Endothelial cell of umbilical vein (primary cell): ENCODE results near the gene PRSS56. TPM values are rescaled to one million over a fixed set of nuclear protein-coding genes. Genes with fewer than 3 reads are reported as not detected.
A peak's percentile ranks its signal among the peaks of the same experiment; 100 is the strongest.

Experiments
- BruUV-seq: library from RNA; stranded (reverse); fragments of 400-500 nt; replicated peaks from 2 replicates; lab custom pipeline; 2021; lab: Mats Ljungman, UMichigan
- CTCF ChIA-PET: fragments of 300-600, 350-600 bp; sonication (Branson Sonifier 250); formaldehyde crosslinking; loops from one replicate; lab custom pipeline; 2021; ENCODE audit warnings: antibody characterized with exemption, inconsistent platforms; lab: Charles Lee
- POLR2A ChIA-PET: fragments of 300-600, 350-600 bp; sonication (Branson Sonifier 250); formaldehyde crosslinking; loops from one replicate; lab custom pipeline; 2021; ENCODE audit warnings: antibody characterized with exemption, inconsistent platforms; lab: Charles Lee
- DNase-seq: peaks from one replicate; pipeline ENCODE4 v3.0.0-alpha.2; 2011; ENCODE audit warnings: low read depth, low spot score
- FAIRE-seq: peaks from 2 replicates; lab custom pipeline; 2011; peaks lifted over from hg19 to GRCh38; lab: Jason Lieb, UNC
- H2AFZ ChIP-seq: 2 replicates; pipeline ENCODE4 v1.6.0; 2012; ENCODE audit warnings: low read depth, low read length, control low read depth, inconsistent platforms
- H3K27ac ChIP-seq: 2 replicates; pipeline ENCODE4 v1.5.1; 2011; ENCODE audit warnings: low read depth, mild to moderate bottlenecking, control low read depth, low read length, moderate library complexity; ENCODE audit not compliant: insufficient read depth
- H3K27me3 ChIP-seq, 2 experiments: 2 replicates each; pipeline versions ENCODE4 v1.6.0 to v1.6.1; 2011; ENCODE audit warnings: low read length in 2 of 2, mixed read lengths in 1 of 2; ENCODE audit not compliant: control insufficient read depth in 2 of 2, insufficient read depth in 2 of 2
- H3K36me3 ChIP-seq, 2 experiments: 2 replicates in 1 of 2; 3 replicates in 1 of 2; pipeline ENCODE4 v1.5.1; 2011; ENCODE audit warnings: low read length in 2 of 2, mild to moderate bottlenecking in 1 of 2, moderate library complexity in 1 of 2; ENCODE audit not compliant: control insufficient read depth in 2 of 2, insufficient read depth in 2 of 2; ENCODE audit errors: extremely low read depth in 1 of 2
- H3K4me1 ChIP-seq: 3 replicates; pipeline ENCODE4 v1.5.1; 2011; ENCODE audit warnings: mild to moderate bottlenecking, low read length; ENCODE audit not compliant: control insufficient read depth, insufficient read depth; ENCODE audit errors: extremely low read depth
- H3K4me2 ChIP-seq: 2 replicates; pipeline ENCODE4 v1.6.1; 2011; ENCODE audit warnings: low read length, control low read depth, mixed read lengths; ENCODE audit not compliant: insufficient read depth
- H3K4me3 ChIP-seq, 3 experiments: fragments of 200-600 bp in 1 of 3; sonication (generic), shearing (Covaris generic) in 1 of 3; replicated peaks in 1 of 3; 2 replicates each; pipeline ENCODE4 v1.5.1; 2011 to 2016; ENCODE audit warnings: control low read depth in 3 of 3, low read length in 3 of 3, mild to moderate bottlenecking in 2 of 3, inconsistent platforms in 1 of 3, low read depth in 1 of 3, moderate library complexity in 1 of 3; ENCODE audit not compliant: insufficient read depth in 1 of 3
- H3K79me2 ChIP-seq: 2 replicates; pipeline ENCODE4 v1.6.0; 2012; ENCODE audit warnings: low read length, inconsistent platforms; ENCODE audit not compliant: control insufficient read depth, insufficient read depth
- H3K9ac ChIP-seq: replicated peaks from 2 replicates; pipeline ENCODE3; 2011; ENCODE audit warnings: low read length, control low read depth; ENCODE audit not compliant: insufficient read depth; ENCODE audit errors: extremely low read depth
- H3K9me1 ChIP-seq: replicated peaks from 3 replicates; pipeline ENCODE4 v1.6.0; 2011; ENCODE audit warnings: mild to moderate bottlenecking, low read length; ENCODE audit not compliant: control insufficient read depth, insufficient read depth; ENCODE audit errors: extremely low read depth
- H3K9me3 ChIP-seq: replicated peaks from 2 replicates; pipeline ENCODE4 v1.5.1; 2012; ENCODE audit warnings: low read length, inconsistent platforms; ENCODE audit not compliant: control insufficient read depth, insufficient read depth
- H4K20me1 ChIP-seq: replicated peaks from 2 replicates; pipeline ENCODE3; 2011; ENCODE audit warnings: mild to moderate bottlenecking, low read length; ENCODE audit not compliant: control insufficient read depth, insufficient read depth; ENCODE audit errors: extremely low read depth
- CTCF ChIP-seq, 2 donors: IDR thresholded peaks; 1 replicate in 1 of 2; 2 replicates in 1 of 2; pipeline ENCODE4 v1.5.1; 2011; ENCODE audit warnings: low read length in 2 of 2, mild to moderate bottlenecking in 2 of 2, moderate library complexity in 2 of 2, control low read depth in 1 of 2, inconsistent platforms in 1 of 2, low read depth in 1 of 2; ENCODE audit not compliant: insufficient read depth in 1 of 2; ENCODE audit errors: extremely low read depth in 1 of 2
- EZH2 ChIP-seq: IDR thresholded peaks from 2 replicates; pipeline ENCODE4 v1.6.1; 2012; ENCODE audit warnings: borderline replicate concordance, low read depth, mild to moderate bottlenecking, moderate library complexity, low read length, inconsistent platforms; ENCODE audit not compliant: severe bottlenecking
- FOS ChIP-seq: IDR thresholded peaks from 2 replicates; pipeline ENCODE4 v1.6.1; 2011; ENCODE audit warnings: mild to moderate bottlenecking, low read length, moderate library complexity, borderline replicate concordance; ENCODE audit not compliant: insufficient read depth
- GATA2 ChIP-seq: IDR thresholded peaks from 2 replicates; pipeline ENCODE4 v1.7.0; 2011; ENCODE audit warnings: low read depth, mild to moderate bottlenecking, moderate library complexity, mixed read lengths, low read length; ENCODE audit not compliant: insufficient read length, insufficient read depth
- JUN ChIP-seq: IDR thresholded peaks from 2 replicates; pipeline ENCODE4 v1.6.1; 2011; ENCODE audit warnings: borderline replicate concordance, low read depth; ENCODE audit not compliant: insufficient read length, insufficient read depth
- MYC ChIP-seq: IDR thresholded peaks from one replicate; pipeline ENCODE4 v1.6.1; 2011; ENCODE audit warnings: mild to moderate bottlenecking, low read depth, low read length
- POLR2A ChIP-seq: IDR thresholded peaks from 2 replicates; pipeline ENCODE4 v1.6.1; 2012; ENCODE audit warnings: low read depth, mild to moderate bottlenecking, control low read depth, low read length
- POLR2AphosphoS5 ChIP-seq: IDR thresholded peaks from 2 replicates; pipeline ENCODE4 v1.6.1; 2012; ENCODE audit warnings: low read depth, mild to moderate bottlenecking, control low read depth, low read length, moderate library complexity; ENCODE audit not compliant: insufficient read depth
- dilution Hi-C: fragments of 300-500 bp; cut with MboI; formaldehyde crosslinking; loops from one replicate; pipeline ENCODE4 v1.15.0; 2019; ENCODE audit warnings: low sequenced_read_pairs; ENCODE audit not compliant: extremely low pct_ligation_motif_present
- intact Hi-C: fragments of 100-400 bp; cut with micrococcal nuclease; formaldehyde crosslinking; loops from one replicate; pipeline ENCODE4 v1.10.0; 2022
- polyA plus RNA-seq, 4 experiments: library from polyadenylated mRNA; depleted of rRNA in 3 of 4; stranded (reverse) in 3 of 4; unstranded in 1 of 4; fragments of >200 nt; gene quantifications; 2 replicates each; pipeline versions ENCODE4 v1.2.1 to v1.2.3, GENCODE V29; 2011 to 2012; ENCODE audit warnings: missing spikeins in 1 of 4
- total RNA-seq: library from RNA; stranded (reverse); gene quantifications from 2 replicates; pipeline ENCODE4 v1.2.3, GENCODE V29; 2021
- TF ChIP-seq, protein P1 (sequence below): IDR thresholded peaks from 2 replicates; pipeline ENCODE4 v1.6.1; 2011; ENCODE audit not compliant: insufficient read depth, insufficient read length

PRSS56 gene
- total and polyA plus RNA-seq, 2 donors (not counting 3 experiments of a cell fraction or from before 2014, with no cell fraction given): not detected

- peak within 1 kb of the TSS; percentile 71 to 94 (median 79) for H3K4me3 ChIP-seq
- TF ChIP-seq JUN: no peak
- TF ChIP-seq, protein P1, sequence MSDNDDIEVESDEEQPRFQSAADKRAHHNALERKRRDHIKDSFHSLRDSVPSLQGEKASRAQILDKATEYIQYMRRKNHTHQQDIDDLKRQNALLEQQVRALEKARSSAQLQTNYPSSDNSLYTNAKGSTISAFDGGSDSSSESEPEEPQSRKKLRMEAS: peak; percentile 64
- TF ChIP-seq POLR2A: peak; percentile 94
- peak in 1 of 2 donors; percentile 29 for TF ChIP-seq CTCF (IDR thresholded peaks at IDR 0.05; ENCODE audit: extremely low read depth in 1 of 2, insufficient read depth in 1 of 2, low read depth in 1 of 2, low read length in 2 of 2)
- TF ChIP-seq EZH2: no peak
- TF ChIP-seq MYC: peak; percentile 27
- TF ChIP-seq GATA2: no peak
- TF ChIP-seq FOS: no peak
- TF ChIP-seq POLR2AphosphoS5: peak; percentile 93
- H3K27me3 ChIP-seq: no peaks in the 10 kb centered on the region
- dilution Hi-C loops (no loop called here), intact Hi-C loops (loop anchor here (2.0 kb wide), 1 partner anchor 26 kb away; no protein-coding TSS in a partner anchor)
- no peaks in the 10 kb centered on the region for H4K20me1 ChIP-seq
- peak within 1 kb of the TSS; percentile 91 for H3K4me2 ChIP-seq
- peaks cover 0 to 3% of the 10 kb centered on the region in 2 experiments for H3K36me3 ChIP-seq
- H3K9me1 ChIP-seq: no peaks in the 10 kb centered on the region
- H3K9me3 ChIP-seq: no peaks in the 10 kb centered on the region
- H2AFZ ChIP-seq: peak within 1 kb of the TSS; percentile 97
- peaks cover 53% of the 10 kb centered on the region for H3K79me2 ChIP-seq
- peak within 1 kb of the TSS; percentile 91 for H3K9ac ChIP-seq
- H3K27ac ChIP-seq: peak within 1 kb of the TSS; percentile 87
- ChIA-PET CTCF (interaction anchor here (1.0 to 1.4 kb wide), 4 partner anchors 13 to 28 kb away, joined by 3 to 7 read pairs (median 6); no protein-coding TSS in a partner anchor), POLR2A (interaction anchor here (1.1 kb wide), 1 partner anchor 19 kb away, joined by 3 read pairs; no protein-coding TSS in a partner anchor)
- FAIRE-seq: peak; percentile 90
- DNase-seq: peak; percentile 96
- BruUV-seq: no TSS peak
- H3K4me1 ChIP-seq: peaks cover 6% of the 10 kb centered on the region
Observed at GRCh38 chr2:232550354-232551249, 30.4 kb downstream of the PRSS56 start, which contains the start of the genes EIF4E2 and TIGD1. EIF4E2 (plus strand) TSS chr2:232550689; CDS start chr2:232550725, 36 bp downstream. TIGD1 (minus strand) TSS chr2:232550557; CDS start chr2:232549882, 675 bp downstream.
